K562 (cell line): ENCODE data around the gene COQ6. TPM values are rescaled to one million over a fixed set of nuclear protein-coding genes. Genes with fewer than 3 reads are reported as not detected.

Experiments used
- ATAC-seq: fragments of 200-7000 bp; cut with Tn5 transposase; 3 replicates; pipeline ENCODE4 v1.9.1; 2020; ENCODE audit warnings: moderate library complexity
- BruUV-seq: library from RNA; stranded (reverse); fragments of 400-500 nt; replicated peaks from 2 replicates; lab custom pipeline; 2021; lab: Mats Ljungman, UMichigan
- CTCF ChIA-PET: fragments of 300-600 bp; formaldehyde crosslinking; extraction: SDS; loops from one replicate; lab custom pipeline; 2021; ENCODE audit warnings: low intra/inter-chr PET ratio; lab: Yijun Ruan, JAX
- POLR2A ChIA-PET: fragments of 300-600, 350-650 bp; sonication (Branson Sonifier 250); formaldehyde crosslinking; extraction: SDS; loops from one replicate; lab custom pipeline; 2021; ENCODE audit warnings: antibody characterized with exemption, inconsistent platforms; lab: Yijun Ruan, JAX
- DNase-seq, 4 experiments: peaks; one replicate each; pipeline versions ENCODE4 v3.0.0 to v3.0.0-alpha.2; 2011 to 2018; ENCODE audit warnings: low spot score in 3 of 4, mixed read lengths in 3 of 4; ENCODE audit errors: extremely low read depth in 1 of 4
- FAIRE-seq: peaks from 2 replicates; lab custom pipeline; 2011; peaks lifted over from hg19 to GRCh38; lab: Jason Lieb, UNC
- H2AFZ ChIP-seq: 2 replicates; pipeline ENCODE4 v1.6.0; 2011; ENCODE audit warnings: low read depth, low read length, control low read depth, inconsistent platforms
- H3K27ac ChIP-seq: fragments of 200-600 bp; 3 replicates; pipeline ENCODE4 v1.8.0; 2011; ENCODE audit warnings: low read depth, mild to moderate bottlenecking, control low read depth, inconsistent platforms, low read length, moderate library complexity, mixed read lengths; ENCODE audit errors: extremely low read depth
- H3K27me3 ChIP-seq, 2 experiments: fragments of 300-600 bp in 1 of 2; 2 replicates in 1 of 2; 3 replicates in 1 of 2; pipeline versions ENCODE4 v1.6.0 to v1.8.0; 2011; ENCODE audit warnings: inconsistent platforms in 2 of 2, low read length in 2 of 2, mild to moderate bottlenecking in 1 of 2, mixed read lengths in 1 of 2, moderate library complexity in 1 of 2; ENCODE audit not compliant: control insufficient read depth in 2 of 2, insufficient read depth in 2 of 2
- H3K36me3 ChIP-seq: fragments of 300-600 bp; 3 replicates; pipeline ENCODE4 v1.8.0; 2011; ENCODE audit warnings: mild to moderate bottlenecking, low read length, inconsistent platforms; ENCODE audit not compliant: control insufficient read depth, insufficient read depth
- H3K4me1 ChIP-seq, 2 experiments: fragments of 200-600 bp in 1 of 2; replicated peaks in 1 of 2; 2 replicates in 1 of 2; 3 replicates in 1 of 2; pipeline versions ENCODE4 v1.5.1 to v1.8.0; 2011; ENCODE audit warnings: inconsistent platforms in 2 of 2, low read length in 2 of 2, mild to moderate bottlenecking in 1 of 2, mixed read lengths in 1 of 2, moderate library complexity in 1 of 2; ENCODE audit not compliant: control insufficient read depth in 2 of 2, insufficient read depth in 2 of 2
- H3K4me2 ChIP-seq: 2 replicates; pipeline ENCODE4 v1.6.1; 2011; ENCODE audit warnings: low read length, control low read depth, inconsistent platforms, mixed read lengths; ENCODE audit not compliant: insufficient read depth
- H3K4me3 ChIP-seq: fragments of 200-600 bp; sonication (generic), shearing (Covaris generic); 2 replicates; pipeline ENCODE4 v1.5.1; 2016; ENCODE audit warnings: control low read depth, inconsistent platforms
- H3K79me2 ChIP-seq: fragments of 200-600 bp; 3 replicates; pipeline ENCODE4 v1.8.0; 2011; ENCODE audit warnings: low read length, inconsistent platforms; ENCODE audit not compliant: control insufficient read depth, insufficient read depth
- H3K9ac ChIP-seq, 2 experiments: 2 replicates each; pipeline versions ENCODE4 v1.6.0 to v1.6.1; 2011; ENCODE audit warnings: low read depth in 2 of 2, low read length in 2 of 2, control low read depth in 1 of 2, inconsistent platforms in 1 of 2, mild to moderate bottlenecking in 1 of 2, mixed read lengths in 1 of 2; ENCODE audit not compliant: insufficient read depth in 1 of 2
- H3K9me1 ChIP-seq: one replicate; pipeline ENCODE4 v1.6.0; 2011; ENCODE audit warnings: inconsistent platforms, mild to moderate bottlenecking, low read length, moderate library complexity; ENCODE audit not compliant: control insufficient read depth, insufficient read depth
- H3K9me3 ChIP-seq: replicated peaks from 2 replicates; pipeline ENCODE4 v1.5.1; 2011; ENCODE audit warnings: low read depth, low read length, inconsistent platforms; ENCODE audit not compliant: control insufficient read depth, insufficient read depth
- H4K20me1 ChIP-seq: replicated peaks from 2 replicates; pipeline ENCODE4 v1.6.1; 2011; ENCODE audit warnings: low read length, inconsistent platforms, mixed read lengths; ENCODE audit not compliant: control insufficient read depth, insufficient read depth
- CEBPZ ChIP-seq: fragments of 150-350 bp; IDR thresholded peaks from 2 replicates; pipeline ENCODE4 v1.6.1; 2014; ENCODE audit warnings: low read depth, mild to moderate bottlenecking, low read length, borderline replicate concordance
- DEAF1 ChIP-seq: fragments of 450-650 bp; formaldehyde crosslinking; IDR thresholded peaks from 2 replicates; pipeline ENCODE4 v1.4.0; 2020; ENCODE audit warnings: mild to moderate bottlenecking, moderate library complexity
- HMG20A ChIP-seq: fragments of 450-650 bp; formaldehyde crosslinking; conservative IDR thresholded peaks from 2 replicates; pipeline ENCODE4 v1.4.0; 2020; ENCODE audit warnings: mild to moderate bottlenecking, mixed read lengths
- HSF4 ChIP-seq: fragments of 250-450 bp; sonication (Bioruptor Pico); IDR thresholded peaks from 2 replicates; pipeline ENCODE4 v2.1.2; 2022; ENCODE audit warnings: mild to moderate bottlenecking, moderate library complexity, borderline replicate concordance
- JUN ChIP-seq, 2 experiments: sonication (generic) in 1 of 2; formaldehyde crosslinking in 1 of 2; IDR thresholded peaks; 2 replicates each; pipeline versions ENCODE4 v1.6.1 to v1.8.0; 2012 to 2022; ENCODE audit warnings: borderline replicate concordance in 2 of 2, mild to moderate bottlenecking in 2 of 2, improper control_type of control experiment in 1 of 2, low read depth in 1 of 2, low read length in 1 of 2, missing genetic modification reagents in 1 of 2
- MCM7 ChIP-seq, 2 experiments: fragments of 450-650 bp; IDR thresholded peaks; 2 replicates each; pipeline ENCODE4 v1.6.1; 2016 to 2018
- RAD51 ChIP-seq: fragments of 450-650 bp; IDR thresholded peaks from 2 replicates; pipeline ENCODE4 v1.7.1; 2016; ENCODE audit warnings: low read depth, mild to moderate bottlenecking, borderline replicate concordance
- RCOR1 ChIP-seq, 2 experiments: IDR thresholded peaks; 2 replicates each; pipeline ENCODE4 v1.6.1; 2012; ENCODE audit warnings: low read depth in 2 of 2, low read length in 2 of 2, borderline replicate concordance in 1 of 2, improper control_type of control experiment in 1 of 2
- XRCC5 ChIP-seq: fragments of 200-400 bp; formaldehyde crosslinking; IDR thresholded peaks from 2 replicates; pipeline ENCODE4 v1.6.1; 2017; ENCODE audit warnings: low read depth, mild to moderate bottlenecking, low read length
- ZC3H8 ChIP-seq: fragments of 450-650 bp; IDR thresholded peaks from 2 replicates; pipeline ENCODE4 v1.6.1; 2017
- ZEB2 ChIP-seq: fragments of 450-650 bp; IDR thresholded peaks from 2 replicates; pipeline ENCODE4 v1.6.1; 2016
- ZNF263 ChIP-seq: sonication (generic); formaldehyde crosslinking; IDR thresholded peaks from 2 replicates; pipeline ENCODE4 v1.8.0; 2022; ENCODE audit warnings: mild to moderate bottlenecking, missing genetic modification reagents, borderline replicate concordance
- ZNF444 ChIP-seq: fragments of 250-450 bp; sonication (Bioruptor Pico); IDR thresholded peaks from 2 replicates; pipeline ENCODE4 v1.4.0; 2020; ENCODE audit warnings: mild to moderate bottlenecking, moderate library complexity
- ZNF639 ChIP-seq, 2 experiments: fragments of 200-800 bp in 1 of 2; sonication (Bioruptor generic) in 1 of 2; sonication (generic) in 1 of 2; formaldehyde crosslinking in 1 of 2; IDR thresholded peaks in 1 of 2; conservative IDR thresholded peaks in 1 of 2; 2 replicates each; pipeline versions ENCODE4 v1.5.0 to v1.6.1; 2016 to 2020; ENCODE audit warnings: missing compliant biosample characterization in 1 of 2, missing genetic modification characterization in 1 of 2, missing genetic modification reagents in 1 of 2
- WGBS: fragments of 100-300 bp; shearing (Covaris generic); methylation state at CpG from one replicate; pipeline ENCODE4 v1.1.6; 2016; ENCODE audit warnings: low coverage, mixed read lengths; ENCODE audit not compliant: insufficient coverage; ENCODE audit errors: missing lambda C conversion rate; 5-methylcytosine and 5-hydroxymethylcytosine counted together
- in situ Hi-C: fragments of 300-500 bp; cut with MboI; formaldehyde crosslinking; loops from 4 replicates; pipeline ENCODE4 v1.15.0; 2018; ENCODE audit warnings: inconsistent platforms, mixed read lengths
- intact Hi-C: fragments of 100-400 bp; cut with micrococcal nuclease; formaldehyde crosslinking; loops from 2 replicates; pipeline ENCODE4 v1.14.2; 2022
- polyA plus RNA-seq, 8 experiments: library from polyadenylated mRNA; depleted of rRNA in 4 of 8; stranded (reverse) in 5 of 8; unstranded in 3 of 8; fragments of >200 nt; fragmentation: Nextera tagmentation in 2 of 8; fragmentation: Illumina TruSeq in 1 of 8; extraction: Ambion mirVana in 2 of 8; extraction: Trizol in 1 of 8; gene quantifications; 2 replicates each; pipeline versions ENCODE4 v1.2.1 to v1.2.3, GENCODE V29; 2011 to 2014; ENCODE audit warnings: inconsistent platforms in 1 of 8, missing spikeins in 1 of 8
- total RNA-seq, 7 experiments: library from RNA; depleted of rRNA in 6 of 7; stranded (reverse); fragments of >200 nt in 6 of 7; fragmentation: Illumina TruSeq in 2 of 7; extraction: Trizol in 2 of 7; gene quantifications; 2 replicates each; pipeline versions ENCODE4 v1.2.1 to v1.2.3, GENCODE V29; 2011 to 2021; ENCODE audit warnings: low replicate concordance in 1 of 7

The COQ6 gene
- total and polyA plus RNA-seq, 9 of the 15 experiments (the other 6 are each of a cell fraction or from before 2014, with no cell fraction given) = 4.3 to 29.0 (median 11.7) TPM

- no peak for TF ChIP-seq MCM7 (IDR thresholded peaks at IDR 0.05)
- no peak for TF ChIP-seq RAD51
- TF ChIP-seq ZC3H8 = no peak
- TF ChIP-seq ZNF444 (CRISPR knock-in tag) = no peak
- no peak for TF ChIP-seq ZNF263 (CRISPR knock-in tag)
These were observed 11.1 kb downstream of the COQ6 start (continued) for GRCh38 chr14:73961192-73961591.

- TF ChIP-seq ZEB2 (no peak), RCOR1 (IDR thresholded peaks at IDR 0.05; ENCODE audit: borderline replicate concordance in 1 of 2, low read depth in 2 of 2, low read length in 2 of 2) (no peak), HSF4 (CRISPR knock-in tag) (no peak), XRCC5 (no peak), DEAF1 (CRISPR knock-in tag) (no peak), HMG20A (no peak), CEBPZ (no peak), ZNF639 (CRISPR knock-in tag; conservative IDR thresholded peaks at IDR 0.05 in 1 of 2, IDR thresholded peaks at IDR 0.05 in 1 of 2) (no peak), JUN (IDR thresholded peaks at IDR 0.05; ENCODE audit: borderline replicate concordance, low read depth, low read length) (no peak), JUN (CRISPR knock-in tag; IDR thresholded peaks at IDR 0.05; ENCODE audit: borderline replicate concordance) (no peak)
- no peak overlapping the region for H3K4me2 ChIP-seq
- CTCF ChIA-PET = no interaction called here
- 75% methylated on average over 4 of the region's 4 CpGs for WGBS
- BruUV-seq = no TSS peak
- no peaks in the 10 kb centered on the region for H3K4me1 ChIP-seq
- no peak overlapping the region for H2AFZ ChIP-seq
- H3K27me3 ChIP-seq = no peaks in the 10 kb centered on the region
- no peaks in the 10 kb centered on the region for H3K9me3 ChIP-seq
- peaks cover 68% of the 10 kb centered on the region; the same call in 2 of the 3 replicates for H3K36me3 ChIP-seq
- ATAC-seq = no peak
- no peaks in the 10 kb centered on the region for H4K20me1 ChIP-seq
- no peak for DNase-seq
- H3K9ac ChIP-seq = no peak overlapping the region
- intact Hi-C loops (no loop called here), in situ Hi-C loops (no loop called here)
- POLR2A ChIA-PET = interaction anchor here (0.6 kb wide), 1 partner anchor 359 kb away, joined by 4 read pairs; no protein-coding TSS in a partner anchor
- H3K4me3 ChIP-seq = no peak overlapping the region
- FAIRE-seq = no peak
- no peaks in the 10 kb centered on the region for H3K79me2 ChIP-seq
- no peak overlapping the region for H3K27ac ChIP-seq
- H3K9me1 ChIP-seq = no peaks in the 10 kb centered on the region
These were observed 15.1 kb downstream of the COQ6 start for GRCh38 chr14:73965216-73965615.
